K562 (cell line): ENCODE data around the gene GRK3. TPM values are rescaled to one million over a fixed set of nuclear protein-coding genes. Genes with fewer than 3 reads are reported as not detected.

ENCODE experiments used
- CBFA2T2 ChIP-seq: fragments of 450-650 bp; conservative IDR thresholded peaks from 2 replicates; pipeline ENCODE4 v1.6.1; 2017; ENCODE audit warnings: mild to moderate bottlenecking
- CHD4 ChIP-seq: fragments of 200-600 bp; sonication (generic); IDR thresholded peaks from 3 replicates; pipeline ENCODE4 v1.6.1; 2012; ENCODE audit warnings: low read depth, mild to moderate bottlenecking, mixed read lengths, low read length, inconsistent platforms; ENCODE audit not compliant: insufficient read depth, insufficient replicate concordance, poor library complexity, severe bottlenecking
- COPS2 ChIP-seq: fragments of 450-650 bp; conservative IDR thresholded peaks from 2 replicates; pipeline ENCODE4 v1.6.1; 2016; ENCODE audit warnings: mild to moderate bottlenecking, moderate library complexity
- HNRNPUL1 ChIP-seq: fragments of 200-400 bp; formaldehyde crosslinking; IDR thresholded peaks from 2 replicates; pipeline ENCODE4 v1.6.1; 2017; ENCODE audit warnings: low read length
- KAT2B ChIP-seq: IDR thresholded peaks from one replicate; pipeline ENCODE4 v1.6.1; 2012; ENCODE audit warnings: low read depth, mild to moderate bottlenecking, control low read depth, inconsistent platforms, low read length, moderate library complexity
- KDM1A ChIP-seq, 2 experiments: fragments of 450-650 bp; IDR thresholded peaks; 2 replicates each; pipeline ENCODE4 v1.6.1; 2016; ENCODE audit warnings: mild to moderate bottlenecking in 2 of 2
- RBM25 ChIP-seq: fragments of 200-400 bp; formaldehyde crosslinking; IDR thresholded peaks from 2 replicates; pipeline ENCODE4 v1.6.1; 2018; ENCODE audit warnings: low read length, low read depth, moderate library complexity; ENCODE audit not compliant: severe bottlenecking
- RREB1 ChIP-seq: fragments of 250-450 bp; sonication (Bioruptor Pico); IDR thresholded peaks from 2 replicates; pipeline ENCODE4 v1.4.0; 2020
- TCF7 ChIP-seq: sonication (generic); IDR thresholded peaks from 2 replicates; pipeline ENCODE4 v1.6.1; 2016; ENCODE audit warnings: antibody characterized with exemption, borderline replicate concordance
- ZNF507 ChIP-seq: conservative IDR thresholded peaks from 2 replicates; pipeline ENCODE4 v1.6.1; 2017; ENCODE audit warnings: missing genetic modification characterization, missing compliant biosample characterization
- ZNF644 ChIP-seq: fragments of 200-800 bp; sonication (Bioruptor generic); IDR thresholded peaks from 2 replicates; pipeline ENCODE4 v1.6.1; 2016; ENCODE audit warnings: low read depth, missing genetic modification characterization, missing compliant biosample characterization
- polyA plus RNA-seq, 8 experiments: library from polyadenylated mRNA; depleted of rRNA in 4 of 8; stranded (reverse) in 5 of 8; unstranded in 3 of 8; fragments of >200 nt; fragmentation: Nextera tagmentation in 2 of 8; fragmentation: Illumina TruSeq in 1 of 8; extraction: Ambion mirVana in 2 of 8; extraction: Trizol in 1 of 8; gene quantifications; 2 replicates each; pipeline versions ENCODE4 v1.2.1 to v1.2.3, GENCODE V29; 2011 to 2014; ENCODE audit warnings: inconsistent platforms in 1 of 8, missing spikeins in 1 of 8
- total RNA-seq, 7 experiments: library from RNA; depleted of rRNA in 6 of 7; stranded (reverse); fragments of >200 nt in 6 of 7; fragmentation: Illumina TruSeq in 2 of 7; extraction: Trizol in 2 of 7; gene quantifications; 2 replicates each; pipeline versions ENCODE4 v1.2.1 to v1.2.3, GENCODE V29; 2011 to 2021; ENCODE audit warnings: low replicate concordance in 1 of 7
- TF ChIP-seq, protein P1 (sequence below): fragments of 450-650 bp; conservative IDR thresholded peaks from 2 replicates; pipeline ENCODE4 v1.6.1; 2016; ENCODE audit warnings: missing genetic modification characterization, low read depth, mild to moderate bottlenecking, control low read depth, missing compliant biosample characterization
- TF ChIP-seq, protein P2 (sequence below): fragments of 450-650 bp; IDR thresholded peaks from 2 replicates; pipeline ENCODE4 v1.6.1; 2016; ENCODE audit warnings: mild to moderate bottlenecking
- TF ChIP-seq, protein P3 (sequence below): sonication (generic); formaldehyde crosslinking; IDR thresholded peaks from 2 replicates; pipeline ENCODE4 v1.9.0; 2022; ENCODE audit warnings: mild to moderate bottlenecking, missing genetic modification reagents
- TF ChIP-seq, protein P4 (sequence below), 2 experiments: fragments of 450-650 bp; IDR thresholded peaks; 2 replicates each; pipeline ENCODE4 v1.6.1; 2016

Gene GRK3
- total and polyA plus RNA-seq, 9 of the 15 experiments (the other 6 are each of a cell fraction or from before 2014, with no cell fraction given), result 1.4 to 7.6 (median 3.6) TPM

- TF ChIP-seq RREB1 (CRISPR knock-in tag) (no peak), ZNF507 (tag) (no peak), CHD4 (no peak), RBM25 (peak; percentile 63), HNRNPUL1 (no peak), ZNF644 (tag) (no peak), KDM1A (IDR thresholded peaks at IDR 0.05) (0 out of 4 replicates have a peak, but pooled peaks of 1 of the 2 experiments have one; percentile 15), KAT2B (no peak), COPS2 (no peak), TCF7 (no peak), CBFA2T2 (no peak)
- TF ChIP-seq, protein P1, sequence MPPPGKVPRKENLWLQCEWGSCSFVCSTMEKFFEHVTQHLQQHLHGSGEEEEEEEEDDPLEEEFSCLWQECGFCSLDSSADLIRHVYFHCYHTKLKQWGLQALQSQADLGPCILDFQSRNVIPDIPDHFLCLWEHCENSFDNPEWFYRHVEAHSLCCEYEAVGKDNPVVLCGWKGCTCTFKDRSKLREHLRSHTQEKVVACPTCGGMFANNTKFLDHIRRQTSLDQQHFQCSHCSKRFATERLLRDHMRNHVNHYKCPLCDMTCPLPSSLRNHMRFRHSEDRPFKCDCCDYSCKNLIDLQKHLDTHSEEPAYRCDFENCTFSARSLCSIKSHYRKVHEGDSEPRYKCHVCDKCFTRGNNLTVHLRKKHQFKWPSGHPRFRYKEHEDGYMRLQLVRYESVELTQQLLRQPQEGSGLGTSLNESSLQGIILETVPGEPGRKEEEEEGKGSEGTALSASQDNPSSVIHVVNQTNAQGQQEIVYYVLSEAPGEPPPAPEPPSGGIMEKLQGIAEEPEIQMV (tag), result no peak
- TF ChIP-seq, protein P2, sequence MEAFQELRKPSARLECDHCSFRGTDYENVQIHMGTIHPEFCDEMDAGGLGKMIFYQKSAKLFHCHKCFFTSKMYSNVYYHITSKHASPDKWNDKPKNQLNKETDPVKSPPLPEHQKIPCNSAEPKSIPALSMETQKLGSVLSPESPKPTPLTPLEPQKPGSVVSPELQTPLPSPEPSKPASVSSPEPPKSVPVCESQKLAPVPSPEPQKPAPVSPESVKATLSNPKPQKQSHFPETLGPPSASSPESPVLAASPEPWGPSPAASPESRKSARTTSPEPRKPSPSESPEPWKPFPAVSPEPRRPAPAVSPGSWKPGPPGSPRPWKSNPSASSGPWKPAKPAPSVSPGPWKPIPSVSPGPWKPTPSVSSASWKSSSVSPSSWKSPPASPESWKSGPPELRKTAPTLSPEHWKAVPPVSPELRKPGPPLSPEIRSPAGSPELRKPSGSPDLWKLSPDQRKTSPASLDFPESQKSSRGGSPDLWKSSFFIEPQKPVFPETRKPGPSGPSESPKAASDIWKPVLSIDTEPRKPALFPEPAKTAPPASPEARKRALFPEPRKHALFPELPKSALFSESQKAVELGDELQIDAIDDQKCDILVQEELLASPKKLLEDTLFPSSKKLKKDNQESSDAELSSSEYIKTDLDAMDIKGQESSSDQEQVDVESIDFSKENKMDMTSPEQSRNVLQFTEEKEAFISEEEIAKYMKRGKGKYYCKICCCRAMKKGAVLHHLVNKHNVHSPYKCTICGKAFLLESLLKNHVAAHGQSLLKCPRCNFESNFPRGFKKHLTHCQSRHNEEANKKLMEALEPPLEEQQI, result no peak
- TF ChIP-seq, protein P3, sequence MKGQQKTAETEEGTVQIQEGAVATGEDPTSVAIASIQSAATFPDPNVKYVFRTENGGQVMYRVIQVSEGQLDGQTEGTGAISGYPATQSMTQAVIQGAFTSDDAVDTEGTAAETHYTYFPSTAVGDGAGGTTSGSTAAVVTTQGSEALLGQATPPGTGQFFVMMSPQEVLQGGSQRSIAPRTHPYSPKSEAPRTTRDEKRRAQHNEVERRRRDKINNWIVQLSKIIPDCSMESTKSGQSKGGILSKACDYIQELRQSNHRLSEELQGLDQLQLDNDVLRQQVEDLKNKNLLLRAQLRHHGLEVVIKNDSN, result no peak
- TF ChIP-seq, protein P4, sequence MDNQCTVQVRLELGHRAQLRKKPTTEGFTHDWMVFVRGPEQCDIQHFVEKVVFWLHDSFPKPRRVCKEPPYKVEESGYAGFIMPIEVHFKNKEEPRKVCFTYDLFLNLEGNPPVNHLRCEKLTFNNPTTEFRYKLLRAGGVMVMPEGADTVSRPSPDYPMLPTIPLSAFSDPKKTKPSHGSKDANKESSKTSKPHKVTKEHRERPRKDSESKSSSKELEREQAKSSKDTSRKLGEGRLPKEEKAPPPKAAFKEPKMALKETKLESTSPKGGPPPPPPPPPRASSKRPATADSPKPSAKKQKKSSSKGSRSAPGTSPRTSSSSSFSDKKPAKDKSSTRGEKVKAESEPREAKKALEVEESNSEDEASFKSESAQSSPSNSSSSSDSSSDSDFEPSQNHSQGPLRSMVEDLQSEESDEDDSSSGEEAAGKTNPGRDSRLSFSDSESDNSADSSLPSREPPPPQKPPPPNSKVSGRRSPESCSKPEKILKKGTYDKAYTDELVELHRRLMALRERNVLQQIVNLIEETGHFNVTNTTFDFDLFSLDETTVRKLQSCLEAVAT (IDR thresholded peaks at IDR 0.05), result no peak
These were observed 200.0 kb downstream of the GRK3 start (continued) for GRCh38 chr22:25764270-25765015.
